ENCODE measurements around the gene ZNF10. TPM values are rescaled to one million over a fixed set of nuclear protein-coding genes. Genes with fewer than 3 reads are reported as not detected.

ZNF10 gene
- polyA plus RNA-seq (2012; rRNA removed), result 4.0 and 4.5 TPM in 2 replicates
- polyA plus RNA-seq (2012; cell fraction: cytosol; rRNA removed), result 2.1 and 2.4 TPM in 2 replicates
- polyA plus RNA-seq (2012; cell fraction: nucleus; rRNA removed), result 8.9 and 18.4 TPM in 2 replicates

GRCh38 chr12:133130038-133130807 lies at the start of gene ZNF10, which contains the start of gene ZNF891:
Gene ZNF10 (plus strand): TSS chr12:133130627. CDS start chr12:133144493, 13,866 bp downstream.
Gene ZNF891 (minus strand): TSS chr12:133130274. CDS start chr12:133121918, 8,356 bp downstream.
- Histone ChIP-seq H2AFZ (ENCODE audit: low read depth) (peak within 1 kb of the TSS; percentile 96), H4K20me1 (ENCODE audit: insufficient read depth) (no peaks in the 10 kb centered on the region), H3K27ac (ENCODE audit: low read depth in 2 of 2, low read length in 1 of 2) (peak within 1 kb of the TSS; percentile 85 to 94), H3F3A (replicated peaks; ENCODE audit: insufficient read depth) (peaks cover 20% of the 10 kb centered on the region), H3K4me2 (peak within 1 kb of the TSS; percentile 80), H3K36me3 (replicated peaks in 1 of 2; ENCODE audit: control insufficient read depth in 1 of 2, insufficient read depth in 2 of 2, low read length in 1 of 2) (peaks cover 19 to 36% of the 10 kb centered on the region in 2 experiments), H3K9ac (peak within 1 kb of the TSS; percentile 73), H3K79me2 (ENCODE audit: insufficient read depth) (no peaks in the 10 kb centered on the region), H3K27me3 (ENCODE audit: insufficient read depth) (no peaks in the 10 kb centered on the region), H3K9me3 (peaks cover 24% of the 10 kb centered on the region), H3K9me2 (no peaks in the 10 kb centered on the region), H3K4me3 (ENCODE audit: low read depth in 2 of 2, low read length in 1 of 2) (peak within 1 kb of the TSS; percentile 78 to 84), H3K4me1 (ENCODE audit: control insufficient read depth in 1 of 2, insufficient read depth in 2 of 2, low read depth in 1 of 2, low read length in 1 of 2) (no peaks in the 10 kb centered on the region; a peak in 1 of 4 replicates)
- ChIA-PET POLR2A (interaction anchor here (1.5 to 3.0 kb wide), 2 partner anchors 50 to 51 kb away, joined by 5 to 18 read pairs; partner anchors contain the start of genes ZNF140 and ZNF268), CTCF (interaction anchor here (1.4 kb wide), 1 partner anchor 10 kb away, joined by 3 read pairs; no protein-coding TSS in a partner anchor)
- TF ChIP-seq YY1 (IDR thresholded peaks at IDR 0.05; ENCODE audit: low read depth) (0 out of 2 replicates have a peak, but pooled peaks have one; percentile 31), TAF1 (IDR thresholded peaks at IDR 0.05; ENCODE audit: borderline replicate concordance, low read depth, low read length) (peak; percentile 78), IRF3 (IDR thresholded peaks at IDR 0.05; ENCODE audit: low read depth, low read length) (no peak), GATA2 (CRISPR knock-in tag; IDR thresholded peaks at IDR 0.05) (no peak), JUND (IDR thresholded peaks at IDR 0.05) (no peak), NRF1 (IDR thresholded peaks at IDR 0.05; ENCODE audit: low read depth, low read length) (peak; percentile 78), RCOR1 (IDR thresholded peaks at IDR 0.05; ENCODE audit: low read length) (no peak; the same call in 1 of the 2 replicates), GABPA (IDR thresholded peaks at IDR 0.05; ENCODE audit: low read depth) (0 out of 2 replicates have a peak, but pooled peaks have one; percentile 8), RFX5 (IDR thresholded peaks at IDR 0.05; ENCODE audit: low read length) (peak; percentile 36; the same call in 1 of the 2 replicates), POLR2AphosphoS5 (IDR thresholded peaks at IDR 0.05; ENCODE audit: low read depth, low read length) (peak; percentile 85), TEAD4 (IDR thresholded peaks at IDR 0.05; ENCODE audit: borderline replicate concordance, insufficient read depth) (no peak)
- TF ChIP-seq, protein P1, sequence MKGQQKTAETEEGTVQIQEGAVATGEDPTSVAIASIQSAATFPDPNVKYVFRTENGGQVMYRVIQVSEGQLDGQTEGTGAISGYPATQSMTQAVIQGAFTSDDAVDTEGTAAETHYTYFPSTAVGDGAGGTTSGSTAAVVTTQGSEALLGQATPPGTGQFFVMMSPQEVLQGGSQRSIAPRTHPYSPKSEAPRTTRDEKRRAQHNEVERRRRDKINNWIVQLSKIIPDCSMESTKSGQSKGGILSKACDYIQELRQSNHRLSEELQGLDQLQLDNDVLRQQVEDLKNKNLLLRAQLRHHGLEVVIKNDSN (IDR thresholded peaks at IDR 0.05; ENCODE audit: borderline replicate concordance, low read depth), result peak; percentile 18; the same call in 1 of the 2 replicates
- TF ChIP-seq, protein P2, sequence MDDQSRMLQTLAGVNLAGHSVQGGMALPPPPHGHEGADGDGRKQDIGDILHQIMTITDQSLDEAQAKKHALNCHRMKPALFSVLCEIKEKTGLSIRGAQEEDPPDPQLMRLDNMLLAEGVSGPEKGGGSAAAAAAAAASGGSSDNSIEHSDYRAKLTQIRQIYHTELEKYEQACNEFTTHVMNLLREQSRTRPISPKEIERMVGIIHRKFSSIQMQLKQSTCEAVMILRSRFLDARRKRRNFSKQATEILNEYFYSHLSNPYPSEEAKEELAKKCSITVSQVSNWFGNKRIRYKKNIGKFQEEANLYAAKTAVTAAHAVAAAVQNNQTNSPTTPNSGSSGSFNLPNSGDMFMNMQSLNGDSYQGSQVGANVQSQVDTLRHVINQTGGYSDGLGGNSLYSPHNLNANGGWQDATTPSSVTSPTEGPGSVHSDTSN (IDR thresholded peaks at IDR 0.05), result no peak
- TF ChIP-seq, protein P3, sequence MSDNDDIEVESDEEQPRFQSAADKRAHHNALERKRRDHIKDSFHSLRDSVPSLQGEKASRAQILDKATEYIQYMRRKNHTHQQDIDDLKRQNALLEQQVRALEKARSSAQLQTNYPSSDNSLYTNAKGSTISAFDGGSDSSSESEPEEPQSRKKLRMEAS (IDR thresholded peaks at IDR 0.05; ENCODE audit: low read depth), result peak; percentile 78
- WGBS (ENCODE audit: low lambda C conversion rate), result 0% methylated on average over 23 of the region's 87 CpGs
- peak; percentile 95 for DNase-seq

Data from SK-N-SH (cell line).